Measurements from ENCODE around the gene PCLO.

DNA sequence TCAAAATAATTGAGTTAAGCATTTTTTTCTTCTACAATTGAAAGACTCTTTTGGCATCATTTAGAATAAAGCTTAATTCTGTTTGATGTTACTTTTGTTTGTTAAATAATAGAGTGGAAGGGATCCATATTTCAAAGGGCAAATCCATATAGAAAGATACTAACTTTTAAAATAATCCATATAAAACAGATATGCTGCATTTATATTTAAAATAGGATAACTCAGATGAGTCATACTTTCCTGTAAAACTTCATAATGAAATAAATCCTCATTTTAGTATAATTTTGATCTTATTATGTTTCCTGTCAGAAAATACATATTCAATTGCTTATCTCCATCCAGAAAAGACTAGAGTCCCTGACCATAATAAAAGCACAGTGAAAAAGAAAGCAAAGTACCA is 323.6 kb downstream of the PCLO start:
- TF ChIP-seq LEF1 (IDR thresholded peaks at IDR 0.05; ENCODE audit: borderline replicate concordance) (no peak), NFRKB (IDR thresholded peaks at IDR 0.05) (no peak)
